H9 (cell line): Measurements from ENCODE around the gene ATF3. TPM values are rescaled to one million over a fixed set of nuclear protein-coding genes. Genes with fewer than 3 reads are reported as not detected.
A peak's percentile ranks its signal among the peaks of the same experiment; 100 is the strongest.

Experiments
- DNase-seq: peaks from one replicate; pipeline ENCODE4 v3.0.0-alpha.2; 2017
- H2AFZ ChIP-seq: one replicate; pipeline ENCODE4 v1.6.1; 2013; ENCODE audit warnings: mild to moderate bottlenecking, low read length, control low read depth, moderate library complexity
- H2AK5ac ChIP-seq: 2 replicates; pipeline ENCODE4 v1.6.1; 2013; ENCODE audit warnings: low read length, control low read depth, mixed read lengths; ENCODE audit not compliant: insufficient read length
- H2BK120ac ChIP-seq: one replicate; pipeline ENCODE4 v1.6.1; 2013; ENCODE audit warnings: low read depth, mild to moderate bottlenecking, low read length, control low read depth, inconsistent platforms; ENCODE audit not compliant: poor library complexity, severe bottlenecking
- H2BK12ac ChIP-seq: 2 replicates; pipeline ENCODE4 v1.6.1; 2013; ENCODE audit warnings: low read length, control low read depth, mixed read lengths, low read depth; ENCODE audit not compliant: insufficient read length
- H2BK15ac ChIP-seq: 2 replicates; pipeline ENCODE4 v1.6.1; 2013; ENCODE audit warnings: low read depth, low read length, control low read depth
- H2BK20ac ChIP-seq: one replicate; pipeline ENCODE4 v1.6.1; 2013; ENCODE audit warnings: low read depth, mild to moderate bottlenecking, low read length, control low read depth, inconsistent platforms; ENCODE audit not compliant: poor library complexity, severe bottlenecking
- H2BK5ac ChIP-seq: 2 replicates; pipeline ENCODE4 v1.6.1; 2013; ENCODE audit warnings: low read length, control low read depth, mixed read lengths; ENCODE audit not compliant: insufficient read length
- H3K14ac ChIP-seq: 2 replicates; pipeline ENCODE4 v1.6.1; 2013; ENCODE audit warnings: low read length, control low read depth; ENCODE audit not compliant: insufficient read depth
- H3K18ac ChIP-seq: 2 replicates; pipeline ENCODE4 v1.6.1; 2013; ENCODE audit warnings: low read depth, mild to moderate bottlenecking, mixed read lengths, low read length, control low read depth; ENCODE audit not compliant: insufficient read length
- H3K23ac ChIP-seq: 2 replicates; pipeline ENCODE4 v1.6.1; 2013; ENCODE audit warnings: low read length, control low read depth, mixed read lengths, low read depth; ENCODE audit not compliant: insufficient read length
- H3K23me2 ChIP-seq: 2 replicates; pipeline ENCODE4 v1.6.1; 2013; ENCODE audit warnings: low read depth, mild to moderate bottlenecking, mixed read lengths, low read length, control low read depth; ENCODE audit not compliant: insufficient read length, poor library complexity, severe bottlenecking
- H3K27ac ChIP-seq: 2 replicates; pipeline ENCODE4 v1.5.1; 2013; ENCODE audit warnings: low read length, control low read depth, mixed read lengths, low read depth; ENCODE audit not compliant: insufficient read length
- H3K27me3 ChIP-seq: 2 replicates; pipeline ENCODE4 v1.6.1; 2013; ENCODE audit warnings: low read length, control low read depth, inconsistent platforms; ENCODE audit not compliant: insufficient read depth
- H3K4ac ChIP-seq: 2 replicates; pipeline ENCODE4 v1.6.1; 2013; ENCODE audit warnings: low read depth, mild to moderate bottlenecking, control low read depth, inconsistent platforms, low read length, moderate library complexity
- H3K4me1 ChIP-seq: 2 replicates; pipeline ENCODE4 v1.6.1; 2013; ENCODE audit warnings: low read length, control low read depth, inconsistent platforms; ENCODE audit not compliant: insufficient read depth
- H3K4me2 ChIP-seq: 2 replicates; pipeline ENCODE4 v1.6.1; 2013; ENCODE audit warnings: low read length, control low read depth, mixed read lengths; ENCODE audit not compliant: insufficient read length, insufficient read depth
- H3K56ac ChIP-seq: 2 replicates; pipeline ENCODE4 v1.6.1; 2013; ENCODE audit warnings: low read depth, mild to moderate bottlenecking, mixed read lengths, low read length, control low read depth; ENCODE audit not compliant: insufficient read length
- H3K79me1 ChIP-seq: 2 replicates; pipeline ENCODE4 v1.6.1; 2013; ENCODE audit warnings: low read depth, mild to moderate bottlenecking, moderate library complexity, low read length, control low read depth, inconsistent platforms; ENCODE audit not compliant: insufficient read depth, poor library complexity, severe bottlenecking
- H3K79me2 ChIP-seq: 2 replicates; pipeline ENCODE4 v1.6.1; 2013; ENCODE audit warnings: low read length, control low read depth, inconsistent platforms; ENCODE audit not compliant: insufficient read depth
- H3K9ac ChIP-seq: 2 replicates; pipeline ENCODE4 v1.6.1; 2013; ENCODE audit warnings: low read length, control low read depth, mixed read lengths; ENCODE audit not compliant: insufficient read length; ENCODE audit errors: extremely low read depth
- H3K9me3 ChIP-seq: one replicate; pipeline ENCODE4 v1.6.1; 2013; ENCODE audit warnings: low read depth, low read length, inconsistent platforms; ENCODE audit not compliant: control insufficient read depth
- H3T11ph ChIP-seq: one replicate; pipeline ENCODE4 v1.6.1; 2013; ENCODE audit warnings: mild to moderate bottlenecking, low read length, control low read depth, inconsistent platforms
- H4K20me1 ChIP-seq: one replicate; pipeline ENCODE4 v1.6.1; 2013; ENCODE audit not compliant: control insufficient read depth, insufficient read length, insufficient read depth
- H4K5ac ChIP-seq: 2 replicates; pipeline ENCODE4 v1.6.1; 2013; ENCODE audit warnings: low read depth, mild to moderate bottlenecking, mixed read lengths, low read length, control low read depth; ENCODE audit not compliant: insufficient read length
- H4K8ac ChIP-seq: replicated peaks from 2 replicates; pipeline ENCODE4 v1.6.1; 2013; ENCODE audit warnings: low read length, control low read depth, mixed read lengths, low read depth; ENCODE audit not compliant: insufficient read length
- H4K91ac ChIP-seq: 2 replicates; pipeline ENCODE4 v1.6.1; 2013; ENCODE audit warnings: low read depth, mild to moderate bottlenecking, moderate library complexity, mixed read lengths, low read length, control low read depth; ENCODE audit not compliant: insufficient read length
- H3K27ac Mint-ChIP-seq, 3 experiments: 2 replicates in 2 of 3; 3 replicates in 1 of 3; pipeline ENCODE4 v1.8.0; 2020 to 2021; ENCODE audit warnings: mixed read lengths in 3 of 3, mild to moderate bottlenecking in 1 of 3, moderate library complexity in 1 of 3
- H3K27me3 Mint-ChIP-seq: 2 replicates; pipeline ENCODE4 v1.8.0; 2021; ENCODE audit warnings: low read depth, mild to moderate bottlenecking, moderate library complexity, mixed read lengths
- H3K36me3 Mint-ChIP-seq, 3 experiments: 2 replicates in 2 of 3; 3 replicates in 1 of 3; pipeline ENCODE4 v1.8.0; 2020 to 2021; ENCODE audit warnings: low read depth in 3 of 3, mixed read lengths in 3 of 3; ENCODE audit not compliant: insufficient read depth in 1 of 3
- H3K4me1 Mint-ChIP-seq, 2 experiments: 2 replicates each; pipeline ENCODE4 v1.8.0; 2020; ENCODE audit warnings: mixed read lengths in 2 of 2
- H3K4me3 Mint-ChIP-seq, 2 experiments: 2 replicates in 1 of 2; 3 replicates in 1 of 2; pipeline ENCODE4 v1.8.0; 2020 to 2021; ENCODE audit warnings: mild to moderate bottlenecking in 2 of 2, mixed read lengths in 2 of 2, moderate library complexity in 1 of 2
- H3K9me3 Mint-ChIP-seq, 2 experiments: 2 replicates in 1 of 2; 3 replicates in 1 of 2; pipeline ENCODE4 v1.8.0; 2020; ENCODE audit warnings: mild to moderate bottlenecking in 2 of 2, mixed read lengths in 2 of 2, moderate library complexity in 1 of 2
- CTCF ChIP-seq: fragments of 200-600 bp; sonication (generic); conservative IDR thresholded peaks from 3 replicates; pipeline ENCODE4 v1.8.0; 2021; ENCODE audit warnings: antibody characterized with exemption, mild to moderate bottlenecking
- WGBS: extraction: QIAGEN DNeasy Blood & Tissue Kit; methylation state at CpG from one replicate; pipeline ENCODE4 v1.1.7; 2013; ENCODE audit warnings: missing lambda C conversion rate, low lambda C conversion rate, mixed read lengths; ENCODE audit not compliant: insufficient read length; ENCODE audit errors: extremely low coverage; 5-methylcytosine and 5-hydroxymethylcytosine counted together
- total RNA-seq: library from RNA; stranded (reverse); gene quantifications from 2 replicates; pipeline ENCODE4 v1.2.1, GENCODE V29; 2021

ATF3 gene
- total RNA-seq, 1 experiment from 2014 or later = 14.7 TPM

GRCh38 chr1:212664409-212665199 lies 56.0 kb downstream of the ATF3 start:
- Histone ChIP-seq H3K9me3 (no peaks in the 10 kb centered on the region), H3K4me2 (no peak overlapping the region), H3K79me2 (no peaks in the 10 kb centered on the region), H3K4ac (no peak overlapping the region), H3K27me3 (no peaks in the 10 kb centered on the region; the same call in 1 of the 2 replicates), H2BK20ac (no peak overlapping the region), H2AK5ac (no peak overlapping the region), H3K4me1 (no peaks in the 10 kb centered on the region; the same call in 1 of the 2 replicates), H3K56ac (no peak overlapping the region), H3K18ac (no peak overlapping the region), H4K20me1 (no peaks in the 10 kb centered on the region), H3K23ac (no peak overlapping the region), H2BK12ac (no peak overlapping the region), H3K9ac (no peak overlapping the region), H3K27ac (no peak overlapping the region), H2AFZ (no peak overlapping the region), H2BK15ac (no peak overlapping the region), H4K8ac (no peak overlapping the region), H4K5ac (no peak overlapping the region), H4K91ac (no peak overlapping the region), H2BK5ac (no peak overlapping the region), H3K14ac (no peak overlapping the region), H3K79me1 (no peaks in the 10 kb centered on the region), H3T11ph (no peak overlapping the region), H3K23me2 (no peaks in the 10 kb centered on the region), H2BK120ac (no peak overlapping the region)
- H3K27ac Mint-ChIP-seq = no peak overlapping the region; a peak in 1 of 7 replicates
- peak; percentile 3 for DNase-seq
- peaks cover 0 to 6% (median 0%) of the 10 kb centered on the region in 3 experiments; a peak in 2 of 7 replicates for H3K36me3 Mint-ChIP-seq
- no peak for TF ChIP-seq CTCF
- H3K9me3 Mint-ChIP-seq = peaks cover 0 to 5% of the 10 kb centered on the region in 2 experiments; a peak in 2 of 5 replicates
- H3K27me3 Mint-ChIP-seq = peaks cover 43% of the 10 kb centered on the region
- WGBS = no CpG with 5 or more reads among the region's 11 CpGs
- H3K4me3 Mint-ChIP-seq = peak overlapping the region in 1 of 2 experiments; percentile 59; a peak in 2 of 5 replicates
- H3K4me1 Mint-ChIP-seq = peaks cover 14 to 17% of the 10 kb centered on the region in 2 experiments
